GM21381 (cell line): ENCODE results near the gene CDK12.
"Not testable (repeated sequence)": the region's sequence is repeated elsewhere in the genome, so short reads cannot be mapped to it uniquely, and the experiment has no call there.

Experiments
- ATAC-seq: cut with Tn5 transposase; IDR thresholded peaks from one replicate; pipeline ENCODE4 v1.9.1; 2021; ENCODE audit warnings: mild to moderate bottlenecking, moderate library complexity; ENCODE audit not compliant: unreplicated experiment

CDK12 gene

DNA sequence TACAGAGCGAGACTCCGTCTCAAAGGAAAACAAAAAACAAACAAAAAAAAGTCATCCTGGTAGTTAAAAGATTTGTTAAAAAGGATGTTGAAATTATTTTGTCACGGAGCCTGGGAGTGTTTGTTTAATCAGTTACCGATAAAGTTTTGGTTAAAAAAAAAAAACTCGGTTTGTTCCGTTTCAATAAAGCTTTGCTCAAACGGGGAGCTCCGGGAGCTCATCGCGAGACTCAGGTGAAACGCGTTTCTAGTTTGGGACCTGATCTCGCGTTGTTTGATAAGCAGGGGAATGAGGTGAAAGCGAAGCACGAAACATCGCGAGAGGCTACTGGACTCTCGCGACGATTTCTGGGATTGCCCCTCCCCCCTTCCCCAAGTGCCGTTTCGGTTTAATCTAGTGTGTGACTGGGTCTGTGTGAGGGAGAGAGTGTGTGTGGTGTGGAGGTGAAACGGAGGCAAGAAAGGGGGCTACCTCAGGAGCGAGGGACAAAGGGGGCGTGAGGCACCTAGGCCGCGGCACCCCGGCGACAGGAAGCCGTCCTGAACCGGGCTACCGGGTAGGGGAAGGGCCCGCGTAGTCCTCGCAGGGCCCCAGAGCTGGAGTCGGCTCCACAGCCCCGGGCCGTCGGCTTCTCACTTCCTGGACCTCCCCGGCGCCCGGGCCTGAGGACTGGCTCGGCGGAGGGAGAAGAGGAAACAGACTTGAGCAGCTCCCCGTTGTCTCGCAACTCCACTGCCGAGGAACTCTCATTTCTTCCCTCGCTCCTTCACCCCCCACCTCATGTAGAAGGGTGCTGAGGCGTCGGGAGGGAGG lies at the start of gene CDK12:
Gene CDK12, plus strand, starts transcription at position 374 of the 813 bp plus-strand sequence. CDS start 586 bp downstream, outside the sequence.
- ATAC-seq: peak; percentile 72

DNA sequence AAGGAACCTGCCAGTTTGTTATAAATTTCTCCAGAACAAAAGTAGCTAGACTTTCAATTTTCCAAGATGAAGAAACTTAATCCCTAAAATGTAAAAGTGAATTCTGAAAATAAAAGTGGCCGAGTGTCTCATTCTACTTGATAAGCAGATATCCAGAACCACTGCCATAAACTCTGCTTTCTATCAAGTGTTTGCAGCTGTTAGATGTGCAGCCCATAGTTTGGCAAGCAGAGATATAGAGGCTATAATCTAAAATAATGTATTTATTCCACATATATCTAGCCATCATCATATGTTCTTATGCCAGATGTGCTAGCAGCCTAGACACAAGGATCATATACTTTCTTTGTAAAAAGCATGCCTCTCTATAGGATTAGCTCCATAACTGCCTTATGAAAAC lies 45.1 kb upstream of the CDK12 start:
- no peak for ATAC-seq

GRCh38 chr17:39429600-39429999 lies 31.7 kb upstream of the CDK12 start:
- ATAC-seq: no peak

DNA sequence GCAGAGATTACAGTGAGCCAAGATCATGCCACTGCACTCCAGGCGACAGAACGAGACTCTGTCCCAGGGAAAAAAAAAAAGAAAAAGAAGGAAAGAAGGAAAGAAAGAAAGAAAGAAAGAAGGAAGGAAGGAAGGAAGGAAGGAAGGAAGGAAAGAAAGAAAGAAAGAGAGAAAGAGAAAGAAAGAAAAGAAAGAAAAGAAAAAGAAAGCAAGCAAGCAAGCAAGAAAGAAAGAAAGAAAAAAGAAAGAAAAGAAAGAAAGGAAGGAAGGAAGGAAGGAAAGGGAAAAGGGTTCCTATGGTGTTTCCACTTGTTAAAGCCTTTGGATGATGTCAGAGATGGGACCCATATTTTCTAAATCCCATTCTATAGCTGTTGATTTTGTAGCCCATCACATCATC lies 21.4 kb upstream of the CDK12 start:
- not testable (repeated sequence) for ATAC-seq

GRCh38 chr17:39443326-39443725 lies 18.0 kb upstream of the CDK12 start:
- ATAC-seq: no peak

DNA sequence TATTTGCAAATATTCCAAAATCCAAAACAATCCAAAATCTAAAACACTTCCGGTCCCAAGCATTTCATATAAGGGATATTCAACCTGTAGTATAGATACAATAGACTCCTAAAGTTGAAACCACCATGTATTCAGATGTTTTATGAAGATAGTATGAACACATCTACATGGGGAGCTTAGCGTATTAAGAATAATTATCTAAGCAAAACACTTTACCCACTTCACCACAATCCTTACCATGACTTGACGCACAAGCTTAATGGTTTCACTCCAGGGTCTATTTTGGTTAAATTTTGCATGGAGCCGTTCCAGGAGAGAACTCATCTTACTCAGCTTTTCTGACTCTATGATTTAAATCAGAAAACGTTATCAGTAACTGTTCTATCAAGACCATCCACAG lies 13.7 kb upstream of the CDK12 start:
- ATAC-seq: no peak

- no peak for ATAC-seq
Observed at GRCh38 chr17:39450051-39450450, 11.2 kb upstream of the CDK12 start.

GRCh38 chr17:39450847-39451581 lies 10.3 kb upstream of the CDK12 start, which contains the start of gene MED1:
Gene MED1, minus strand, starts transcription at chr17:39451263. Its CDS starts 201 bp downstream, at chr17:39451062.
- peak; percentile 83 for ATAC-seq

DNA sequence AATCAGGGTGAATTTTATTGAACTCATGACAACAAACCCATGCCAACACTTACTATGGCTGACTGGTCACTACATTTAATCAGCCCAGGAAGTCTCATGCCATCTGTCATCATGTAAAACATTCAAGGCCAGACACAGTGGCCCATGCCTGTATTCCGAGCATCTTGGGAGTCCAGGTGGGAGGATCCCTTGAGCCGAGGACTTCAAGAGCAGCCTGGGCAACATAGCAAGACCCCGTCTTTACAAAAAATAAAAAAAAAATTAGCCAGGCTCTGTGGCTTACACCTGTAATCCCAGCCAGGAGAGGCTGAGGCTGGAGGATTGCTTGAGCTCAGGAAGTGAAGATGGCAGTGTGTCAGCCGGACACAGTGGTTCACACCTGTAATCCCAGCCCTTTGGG lies 5.4 kb upstream of the CDK12 start:
- ATAC-seq: no peak

- ATAC-seq: peak; percentile 14
Observed at GRCh38 chr17:39461926-39462569, 762 bp downstream of the CDK12 start.

DNA sequence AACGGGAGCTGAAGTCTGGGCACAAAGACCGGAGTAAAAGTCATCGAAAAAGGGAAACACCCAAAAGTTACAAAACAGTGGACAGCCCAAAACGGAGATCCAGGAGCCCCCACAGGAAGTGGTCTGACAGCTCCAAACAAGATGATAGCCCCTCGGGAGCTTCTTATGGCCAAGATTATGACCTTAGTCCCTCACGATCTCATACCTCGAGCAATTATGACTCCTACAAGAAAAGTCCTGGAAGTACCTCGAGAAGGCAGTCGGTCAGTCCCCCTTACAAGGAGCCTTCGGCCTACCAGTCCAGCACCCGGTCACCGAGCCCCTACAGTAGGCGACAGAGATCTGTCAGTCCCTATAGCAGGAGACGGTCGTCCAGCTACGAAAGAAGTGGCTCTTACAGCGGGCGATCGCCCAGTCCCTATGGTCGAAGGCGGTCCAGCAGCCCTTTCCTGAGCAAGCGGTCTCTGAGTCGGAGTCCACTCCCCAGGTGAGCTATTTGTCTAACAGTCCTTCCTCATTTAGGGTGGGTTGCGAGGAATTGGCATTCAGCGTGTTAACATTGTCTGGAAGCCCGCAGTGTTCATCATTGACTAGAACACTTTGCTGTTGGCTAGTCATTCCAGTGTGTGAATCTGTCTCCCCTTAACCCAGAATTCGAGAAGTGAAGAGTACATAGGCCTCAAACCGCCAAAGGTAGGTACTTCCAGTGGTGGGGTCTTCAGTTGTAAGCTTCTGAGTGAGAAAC lies 1.5 kb downstream of the CDK12 start:
- ATAC-seq: no peak

DNA sequence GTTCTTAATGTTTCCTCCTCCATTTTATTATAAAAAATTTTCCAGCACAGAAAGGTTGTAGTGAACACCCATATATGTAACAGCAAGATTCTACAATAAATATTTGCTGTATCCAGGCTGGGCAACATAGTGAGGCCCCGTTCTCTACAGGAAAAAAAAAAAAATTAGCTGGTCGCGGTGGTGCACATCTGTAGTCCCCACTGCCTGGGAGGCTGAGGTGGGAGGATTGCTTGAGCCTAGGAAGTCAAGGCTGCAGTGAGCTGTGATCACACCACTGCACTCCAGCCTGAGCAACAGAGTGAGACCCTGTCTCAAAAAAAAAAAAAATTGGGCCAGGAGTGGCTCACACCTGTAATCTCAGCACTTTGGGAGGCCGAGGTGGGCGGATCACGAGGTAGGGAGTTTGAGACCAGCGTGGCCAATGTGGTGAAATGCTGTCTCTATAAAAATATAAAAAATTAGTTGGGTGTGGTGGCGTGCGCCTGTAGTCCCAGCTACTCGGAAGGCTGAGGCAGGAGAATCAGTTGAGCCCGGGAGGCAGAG lies 3.4 kb downstream of the CDK12 start:
- not testable (repeated sequence) for ATAC-seq

GRCh38 chr17:39468610-39469009 lies 7.3 kb downstream of the CDK12 start:
- not testable (repeated sequence) for ATAC-seq

- no peak for ATAC-seq
Observed at GRCh38 chr17:39473310-39473709, 12.0 kb downstream of the CDK12 start.

- ATAC-seq: not testable (repeated sequence)
Observed at GRCh38 chr17:39479631-39480030, 18.3 kb downstream of the CDK12 start.

DNA sequence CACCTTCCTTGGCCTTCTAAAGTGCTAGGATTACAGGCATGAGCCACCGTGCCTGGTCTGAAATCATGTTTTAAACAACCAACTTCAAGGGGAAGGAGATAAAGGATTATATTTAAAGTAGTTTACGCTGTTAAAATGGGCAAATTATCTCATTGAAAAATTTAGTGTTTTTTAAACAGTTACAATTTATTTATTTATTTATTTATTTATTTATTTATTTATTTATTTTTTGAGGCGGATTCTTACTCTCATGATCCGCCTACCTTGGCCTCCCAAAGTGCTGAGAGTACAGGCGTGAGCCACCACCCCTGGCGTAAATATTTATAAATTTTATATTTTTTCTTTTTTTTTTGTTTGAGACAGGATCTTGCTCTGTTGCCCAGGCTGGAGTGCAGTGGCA lies 22.2 kb downstream of the CDK12 start:
- no peak for ATAC-seq

GRCh38 chr17:39484178-39484577 lies 22.9 kb downstream of the CDK12 start:
- ATAC-seq: no peak

- ATAC-seq: no peak
Observed at GRCh38 chr17:39485555-39485954, 24.3 kb downstream of the CDK12 start.

DNA sequence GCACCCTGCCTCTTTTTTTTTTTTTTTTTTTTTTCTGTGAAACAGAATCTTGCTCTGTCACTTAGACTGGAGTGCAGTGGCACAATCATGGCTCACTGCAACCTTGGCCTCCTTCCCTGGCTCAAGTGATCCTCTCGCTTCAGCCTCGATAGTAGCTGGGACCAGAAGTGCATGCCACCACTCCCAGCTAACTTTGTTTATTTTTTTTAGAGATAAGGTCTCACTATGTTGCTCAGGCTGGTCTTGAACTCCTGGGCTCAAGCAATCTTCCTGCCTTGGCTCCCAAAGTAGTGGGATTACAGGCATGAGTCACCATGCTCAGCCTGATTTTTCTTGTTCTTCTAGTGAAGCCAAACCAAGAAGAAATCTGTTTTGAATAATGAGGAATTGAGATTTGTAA lies 25.0 kb downstream of the CDK12 start:
- ATAC-seq: no peak

- ATAC-seq: not testable (repeated sequence)
Observed at GRCh38 chr17:39487490-39487889, 26.2 kb downstream of the CDK12 start.

GRCh38 chr17:39487946-39488345 lies 26.7 kb downstream of the CDK12 start:
- ATAC-seq: no peak
